Activated CD4-positive, alpha-beta T cell treated with anti-CD3 and anti-CD28 coated beads, Interleukin-2, amount 50 U/mL, for 48 hours (primary cell): ENCODE results near the gene C15orf39.

Experiments used
- DNase-seq, 2 experiments: peaks; one replicate each; pipeline ENCODE4 v3.0.0-alpha.2; 2020

The C15orf39 gene

DNA sequence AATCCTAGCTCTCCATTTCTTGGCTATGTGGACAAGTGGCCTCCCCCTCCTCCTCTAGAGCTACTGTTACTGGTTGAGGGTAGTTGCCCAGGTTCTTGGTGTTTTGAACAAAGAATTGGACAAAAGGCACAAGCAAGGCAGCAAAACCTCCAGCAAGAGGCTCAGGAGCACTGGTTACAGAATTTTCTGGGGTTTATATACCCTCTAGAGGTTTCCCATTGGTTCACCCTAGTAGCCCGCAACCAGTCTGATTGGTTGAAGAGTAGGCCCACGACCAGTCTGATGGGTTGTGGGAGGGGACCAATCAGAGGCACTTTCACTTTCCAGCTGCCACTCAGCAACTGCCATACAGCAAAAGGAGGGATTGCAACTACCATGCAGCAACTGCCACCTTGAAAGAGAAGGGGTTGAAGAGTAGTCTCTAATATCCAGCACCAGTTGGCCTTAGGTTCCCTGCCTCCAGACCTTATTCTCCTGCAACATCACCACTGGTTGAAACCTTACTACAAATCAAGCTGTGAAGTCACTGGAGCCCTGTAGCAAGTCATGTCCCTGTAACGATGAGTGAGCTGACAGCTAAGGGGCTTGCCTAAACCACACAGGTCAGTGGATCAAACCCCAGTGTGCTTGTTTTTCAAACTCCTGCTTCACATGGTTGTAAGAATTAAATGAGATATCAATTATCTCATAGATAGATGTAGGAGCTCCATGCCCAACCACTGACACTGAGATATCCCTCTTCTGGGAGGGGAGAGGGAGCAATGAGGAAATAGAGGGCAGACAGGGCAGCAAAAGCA, 2.9 kb upstream of the C15orf39 start:
- DNase-seq: no peak

DNA sequence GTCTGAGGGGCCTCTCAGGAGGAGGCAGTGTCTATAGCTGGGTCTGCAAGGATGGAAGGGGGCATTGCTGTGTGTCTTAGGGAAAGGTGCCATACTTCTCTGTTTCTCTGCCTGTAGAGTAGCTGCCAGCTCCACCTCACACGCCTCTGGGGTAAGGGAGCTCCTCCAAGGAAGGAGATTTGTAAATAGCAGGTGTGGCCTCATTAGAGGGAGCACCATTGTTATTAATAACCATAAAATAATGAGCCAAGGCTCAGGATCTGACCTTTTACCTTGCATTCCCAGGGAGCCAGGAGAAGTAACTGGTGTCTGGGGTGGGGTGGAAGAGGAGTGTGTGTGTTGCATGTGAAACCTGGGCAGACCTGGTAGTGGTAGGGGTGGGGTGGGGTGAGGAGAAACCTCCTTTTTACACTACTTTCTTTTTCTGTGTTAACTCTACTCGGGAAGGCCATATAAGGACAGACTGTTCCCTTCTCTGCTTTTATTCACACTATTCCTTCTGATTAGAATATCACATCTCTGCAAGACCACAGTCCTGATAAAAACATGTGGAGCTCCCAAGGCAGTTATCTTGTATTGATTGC, 2.2 kb upstream of the C15orf39 start:
- DNase-seq: no peak

DNA sequence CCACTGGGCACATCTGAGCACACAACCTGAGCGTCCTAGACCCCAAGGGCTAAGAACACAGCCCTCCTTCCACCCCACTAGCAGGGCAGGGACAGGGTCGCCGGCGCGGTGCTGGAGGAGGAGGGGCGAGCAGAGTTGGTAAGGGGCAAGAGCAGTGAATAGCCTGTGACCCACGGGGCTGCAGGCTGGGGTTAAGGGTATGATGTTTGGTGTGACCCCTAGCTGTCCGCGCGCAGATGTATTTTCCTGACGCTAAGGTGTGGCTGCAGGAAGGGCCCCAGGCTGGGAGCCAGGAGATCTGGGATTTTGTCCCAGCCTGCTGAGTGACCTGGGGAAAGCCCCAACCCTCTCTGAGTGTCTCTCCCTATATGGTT, 1.3 kb upstream of the C15orf39 start:
- DNase-seq: no peak

DNA sequence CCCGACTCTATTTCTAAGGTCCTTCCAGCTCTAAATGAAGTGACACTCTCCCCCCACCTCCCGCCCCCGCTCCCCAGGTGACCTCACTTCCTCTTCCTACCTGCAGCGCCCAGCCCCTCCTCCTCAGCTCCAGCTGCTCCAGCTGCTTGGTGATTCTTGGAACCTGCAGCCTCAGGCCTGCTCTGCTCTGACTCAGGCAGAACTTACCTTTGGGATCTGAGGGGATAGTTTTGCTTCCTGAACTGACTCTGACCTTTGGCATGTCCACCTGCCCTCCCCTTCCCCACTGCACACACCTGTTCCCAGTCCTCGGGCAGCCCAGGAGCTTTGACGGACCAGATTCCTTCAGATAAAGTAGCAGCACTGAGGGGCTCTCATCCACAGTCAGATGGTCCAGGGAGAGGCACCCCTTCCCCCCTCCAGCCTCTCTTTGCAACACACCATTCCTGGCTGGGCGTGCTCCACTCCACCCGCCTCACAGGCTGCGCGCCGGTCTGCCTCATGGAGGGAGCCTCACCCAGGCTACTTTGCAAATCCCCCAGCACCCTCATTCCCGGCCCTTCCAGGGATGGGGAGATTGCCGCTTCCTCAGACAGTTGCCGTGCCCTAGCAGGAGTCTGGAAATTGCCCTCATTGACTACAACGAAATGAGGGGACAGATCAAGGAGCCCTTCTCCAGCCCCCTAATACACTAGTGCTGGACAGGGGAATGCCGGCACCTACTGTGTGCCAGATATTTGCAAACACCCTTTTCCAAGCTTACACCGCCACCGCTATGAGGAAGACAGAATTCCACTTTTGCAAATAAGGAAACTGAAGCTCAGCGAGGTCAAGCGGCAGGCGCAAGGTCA, 692 bp upstream of the C15orf39 start:
- peak; percentile 51 to 54 for DNase-seq

DNA sequence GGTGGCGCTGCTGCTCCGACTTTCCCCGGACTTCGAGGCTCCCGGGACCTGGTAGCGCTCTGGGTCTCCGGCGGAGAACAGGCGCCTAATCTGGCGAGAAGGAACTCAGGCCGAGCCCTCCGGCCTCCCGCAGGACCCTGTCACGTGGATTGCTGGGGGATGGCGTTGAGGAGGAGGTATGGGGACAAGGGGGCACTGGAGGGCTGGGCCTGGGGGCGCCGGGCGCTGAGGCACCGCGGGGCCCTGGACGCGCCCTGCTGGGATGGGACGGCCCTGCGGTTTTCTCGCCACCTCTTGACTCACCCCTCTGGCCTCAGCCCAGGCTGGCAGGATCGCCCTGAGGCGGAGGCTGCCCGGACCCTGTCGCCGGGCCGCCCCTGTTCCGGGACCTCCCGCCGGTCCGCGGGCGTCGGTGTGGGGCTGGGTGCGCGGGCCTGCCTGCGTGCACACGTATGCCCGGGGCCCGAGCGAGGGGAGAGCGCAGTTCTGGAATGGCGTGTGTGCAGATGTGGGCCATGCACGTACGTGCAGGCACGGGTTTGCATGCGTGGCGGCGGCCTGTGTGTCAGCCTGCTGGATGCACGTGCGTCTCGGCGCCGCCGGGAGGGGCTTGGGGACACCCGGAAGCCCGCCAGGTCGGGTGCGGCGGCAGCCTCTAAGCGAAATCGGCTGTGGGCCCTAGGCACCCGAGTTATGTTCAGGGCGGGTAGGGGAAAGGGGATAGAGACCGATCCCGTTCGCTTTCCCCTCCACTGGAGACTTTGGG, 752 bp downstream of the C15orf39 start:
- DNase-seq: peak; percentile 85 to 87

DNA sequence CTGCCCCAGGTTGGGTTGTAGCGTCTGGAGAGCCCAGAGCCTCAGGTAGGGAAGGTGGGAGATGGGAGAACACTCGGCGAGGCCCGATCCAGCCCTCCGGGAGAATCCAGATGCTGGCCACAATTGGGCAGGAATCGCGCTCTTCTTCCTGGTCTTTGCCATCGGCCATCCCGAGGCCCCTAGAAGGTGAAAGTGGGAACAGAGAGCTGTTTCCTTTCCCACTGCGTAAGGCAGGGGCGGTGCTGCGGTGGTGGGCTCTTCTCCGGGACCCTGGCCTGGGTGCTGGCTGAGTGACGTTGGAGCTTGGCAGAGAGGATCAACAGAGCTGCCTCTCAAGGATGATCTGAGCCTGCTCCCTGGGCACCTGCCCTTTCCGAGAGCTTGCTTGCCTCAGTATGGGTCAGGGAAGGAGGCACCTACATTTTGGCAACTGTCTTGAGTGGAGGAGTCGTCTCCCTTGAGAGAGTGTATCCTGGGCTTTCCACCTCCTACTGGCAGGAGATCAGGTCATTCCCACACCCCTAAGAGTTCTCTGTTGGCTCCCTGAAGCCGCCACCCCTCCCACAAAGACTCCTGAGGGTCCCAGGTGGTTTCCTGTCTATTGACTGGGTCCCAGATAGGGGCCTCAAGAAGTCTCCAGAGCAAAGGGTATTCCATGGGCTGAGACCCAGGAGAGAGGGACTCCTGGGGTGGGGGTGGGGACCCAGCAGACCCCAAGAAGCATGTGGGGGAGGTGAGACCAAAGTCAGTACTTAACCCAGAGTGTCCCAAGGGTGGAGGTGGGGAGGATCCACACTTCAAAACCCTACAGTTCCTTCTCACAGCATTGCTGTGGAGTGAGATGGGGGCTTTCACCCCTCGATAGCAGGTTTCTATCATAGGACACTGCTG, 1.6 kb downstream of the C15orf39 start:
- peak in 1 of 2 experiments; percentile 23 for DNase-seq

DNA sequence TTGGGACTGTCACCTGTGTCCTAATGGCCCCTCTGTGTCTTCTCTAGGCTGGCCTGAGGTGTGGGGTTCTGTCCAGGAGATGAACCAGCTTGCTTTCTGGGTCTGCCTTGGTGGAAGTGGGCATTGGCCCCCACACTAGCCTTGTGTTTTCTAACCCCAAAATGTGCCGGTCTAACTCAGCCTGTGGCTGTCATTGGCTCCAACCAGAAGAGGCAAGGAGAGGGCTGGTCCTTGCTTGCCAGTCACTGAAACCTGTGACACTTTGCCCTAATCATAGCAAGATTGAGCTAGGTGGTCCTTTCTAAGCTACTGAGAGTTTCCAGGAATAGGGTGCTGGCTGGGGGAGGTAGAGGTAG, 2.2 kb downstream of the C15orf39 start:
- DNase-seq: peak; percentile 9 to 31

DNA sequence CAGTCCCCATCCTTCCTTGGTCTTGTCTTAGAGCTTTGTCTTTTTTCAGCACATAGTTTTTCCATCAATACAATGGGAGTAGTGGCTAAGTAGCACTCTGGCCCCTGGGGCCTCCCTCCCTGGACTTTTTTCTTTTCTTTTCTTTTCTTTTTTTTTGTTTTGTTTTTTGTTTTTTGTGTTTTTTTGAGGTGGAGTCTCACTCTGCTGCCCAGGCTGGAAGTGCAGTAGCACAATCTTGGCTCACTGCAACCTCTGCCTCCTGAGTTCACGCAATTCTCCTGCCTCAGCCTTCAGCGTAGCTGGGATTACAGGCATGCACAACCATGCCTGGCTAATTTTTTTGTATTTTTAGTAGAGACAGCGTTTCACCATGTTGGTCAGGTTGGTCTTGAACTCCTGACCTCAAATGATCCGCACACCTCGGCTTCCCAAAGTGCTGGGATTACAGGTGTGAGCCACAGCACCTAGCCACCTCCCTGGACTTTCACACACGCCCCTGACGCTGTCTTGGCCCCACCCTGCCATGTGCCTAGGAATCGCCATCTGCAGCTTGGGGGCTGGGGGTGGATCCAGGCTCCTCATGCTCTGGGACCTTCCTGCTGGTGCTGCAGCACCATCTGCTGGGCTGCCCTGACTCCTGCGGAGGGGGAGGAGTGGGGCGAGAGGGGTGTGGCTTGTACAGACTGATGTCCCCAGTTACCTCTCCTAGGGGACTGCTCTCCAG, 2.8 kb downstream of the C15orf39 start:
- peak; percentile 89 to 91 for DNase-seq

DNA sequence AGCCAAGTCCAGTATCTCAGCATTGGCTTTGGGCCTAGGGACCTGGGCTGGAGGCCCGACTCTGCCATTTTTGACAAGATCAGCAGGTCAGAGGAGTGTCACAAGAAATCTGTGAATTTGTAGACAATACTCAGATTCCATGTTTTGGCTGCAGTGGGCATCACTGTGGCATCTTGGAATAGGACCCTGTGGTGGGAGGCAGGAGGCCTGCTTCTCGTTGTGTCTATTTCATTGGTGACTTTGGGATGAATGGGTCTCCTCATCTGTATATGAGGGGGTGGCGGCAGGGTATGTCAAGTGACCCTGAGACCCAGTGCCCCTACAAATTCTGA, 3.3 kb downstream of the C15orf39 start:
- no peak for DNase-seq

DNA sequence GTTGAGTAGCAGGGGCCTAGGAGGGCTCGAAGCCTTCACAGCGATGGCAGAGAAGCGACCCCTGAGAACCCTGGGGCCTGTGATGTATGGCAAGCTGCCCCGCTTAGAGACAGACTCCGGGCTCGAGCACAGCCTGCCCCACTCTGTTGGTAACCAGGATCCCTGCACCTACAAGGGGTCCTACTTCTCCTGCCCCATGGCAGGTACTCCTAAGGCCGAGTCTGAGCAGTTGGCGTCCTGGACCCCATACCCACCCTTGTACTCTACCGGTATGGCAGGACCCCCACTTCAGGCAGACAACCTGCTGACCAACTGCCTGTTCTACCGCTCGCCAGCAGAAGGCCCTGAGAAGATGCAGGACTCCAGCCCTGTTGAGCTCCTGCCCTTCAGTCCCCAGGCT, 4.3 kb downstream of the C15orf39 start:
- DNase-seq: no peak

DNA sequence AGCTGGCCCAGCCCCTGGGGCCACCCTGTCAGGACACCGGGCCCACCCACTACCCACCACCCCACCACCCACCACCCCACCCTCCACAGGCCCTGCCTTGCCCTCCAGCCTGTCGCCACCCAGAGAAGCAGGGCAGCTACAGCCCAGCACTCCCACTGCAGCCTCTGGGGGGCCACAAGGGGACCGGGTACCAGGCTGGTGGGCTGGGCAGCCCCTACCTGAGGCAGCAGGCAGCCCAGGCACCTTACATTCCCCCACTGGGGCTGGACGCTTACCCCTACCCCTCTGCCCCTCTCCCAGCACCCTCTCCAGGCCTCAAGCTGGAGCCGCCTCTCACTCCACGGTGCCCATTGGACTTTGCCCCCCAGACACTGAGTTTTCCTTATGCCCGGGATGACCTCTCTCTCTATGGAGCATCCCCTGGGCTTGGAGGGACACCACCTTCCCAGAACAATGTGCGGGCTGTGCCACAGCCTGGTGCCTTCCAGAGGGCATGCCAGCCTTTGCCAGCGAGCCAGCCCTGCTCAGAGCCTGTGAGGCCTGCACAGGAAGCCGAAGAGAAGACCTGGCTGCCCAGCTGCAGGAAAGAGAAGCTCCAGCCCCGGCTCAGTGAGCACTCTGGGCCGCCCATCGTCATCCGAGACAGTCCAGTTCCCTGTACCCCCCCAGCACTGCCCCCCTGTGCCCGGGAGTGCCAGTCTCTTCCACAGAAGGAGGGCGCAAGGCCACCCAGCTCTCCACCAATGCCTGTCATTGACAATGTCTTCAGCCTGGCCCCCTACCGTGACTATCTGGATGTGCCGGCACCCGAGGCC, 5.3 kb downstream of the C15orf39 start:
- DNase-seq: no peak

DNA sequence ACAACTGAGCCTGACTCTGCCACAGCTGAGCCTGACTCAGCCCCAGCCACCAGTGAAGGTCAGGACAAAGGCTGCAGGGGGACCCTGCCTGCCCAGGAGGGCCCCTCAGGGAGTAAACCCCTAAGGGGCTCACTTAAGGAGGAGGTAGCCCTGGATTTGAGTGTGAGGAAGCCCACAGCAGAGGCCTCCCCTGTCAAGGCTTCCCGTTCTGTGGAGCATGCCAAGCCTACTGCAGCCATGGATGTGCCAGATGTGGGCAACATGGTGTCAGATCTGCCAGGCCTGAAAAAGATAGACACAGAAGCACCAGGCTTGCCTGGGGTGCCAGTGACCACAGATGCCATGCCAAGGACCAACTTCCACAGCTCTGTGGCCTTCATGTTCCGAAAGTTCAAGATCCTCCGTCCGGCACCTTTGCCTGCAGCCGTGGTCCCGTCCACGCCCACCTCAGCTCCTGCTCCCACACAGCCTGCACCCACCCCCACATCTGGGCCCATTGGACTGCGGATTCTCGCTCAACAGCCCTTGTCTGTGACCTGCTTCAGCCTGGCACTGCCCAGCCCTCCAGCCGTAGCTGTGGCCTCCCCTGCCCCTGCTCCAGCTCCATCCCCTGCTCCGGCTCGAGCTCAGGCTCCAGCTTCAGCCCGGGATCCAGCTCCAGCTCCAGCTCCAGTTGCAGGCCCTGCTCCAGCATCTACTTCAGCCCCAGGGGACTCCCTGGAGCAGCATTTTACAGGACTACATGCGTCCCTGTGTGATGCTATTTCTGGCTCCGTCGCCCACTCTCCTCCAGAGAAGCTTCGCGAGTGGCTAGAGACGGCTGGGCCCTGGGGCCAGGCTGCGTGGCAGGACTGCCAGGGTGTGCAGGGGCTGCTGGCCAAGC, 6.2 kb downstream of the C15orf39 start:
- no peak for DNase-seq

DNA sequence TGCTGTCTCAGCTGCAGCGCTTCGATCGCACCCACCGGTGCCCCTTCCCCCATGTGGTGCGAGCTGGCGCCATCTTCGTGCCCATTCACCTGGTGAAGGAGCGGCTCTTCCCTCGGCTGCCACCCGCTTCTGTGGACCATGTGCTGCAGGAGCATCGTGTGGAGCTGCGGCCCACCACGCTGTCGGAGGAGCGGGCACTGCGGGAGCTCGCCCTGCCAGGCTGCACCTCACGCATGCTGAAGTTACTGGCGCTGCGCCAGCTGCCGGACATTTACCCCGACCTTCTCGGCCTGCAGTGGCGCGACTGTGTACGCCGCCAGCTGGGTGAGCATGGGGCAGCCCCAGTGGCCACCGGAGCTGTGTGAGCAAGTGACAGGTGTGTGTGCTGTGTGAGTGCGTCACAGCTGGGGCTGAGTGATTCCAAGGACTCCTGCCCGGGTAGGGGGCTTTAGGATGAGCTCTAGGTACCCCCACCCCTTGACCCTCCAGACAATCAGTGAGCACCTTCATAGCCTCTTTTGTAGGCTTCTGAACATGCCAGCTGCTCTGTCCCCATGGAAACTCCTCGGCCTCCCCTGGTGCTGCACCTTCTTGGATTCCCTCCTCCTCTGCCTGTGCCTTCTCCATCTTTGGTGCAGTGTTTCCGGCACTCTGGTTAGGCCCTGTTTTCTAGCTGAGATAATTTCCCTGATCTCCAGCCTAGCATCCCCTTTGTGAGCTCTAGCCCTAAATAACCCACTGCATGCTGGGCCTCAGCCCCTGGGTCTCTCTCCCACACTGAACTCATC, 7.0 kb downstream of the C15orf39 start:
- no peak for DNase-seq

DNA sequence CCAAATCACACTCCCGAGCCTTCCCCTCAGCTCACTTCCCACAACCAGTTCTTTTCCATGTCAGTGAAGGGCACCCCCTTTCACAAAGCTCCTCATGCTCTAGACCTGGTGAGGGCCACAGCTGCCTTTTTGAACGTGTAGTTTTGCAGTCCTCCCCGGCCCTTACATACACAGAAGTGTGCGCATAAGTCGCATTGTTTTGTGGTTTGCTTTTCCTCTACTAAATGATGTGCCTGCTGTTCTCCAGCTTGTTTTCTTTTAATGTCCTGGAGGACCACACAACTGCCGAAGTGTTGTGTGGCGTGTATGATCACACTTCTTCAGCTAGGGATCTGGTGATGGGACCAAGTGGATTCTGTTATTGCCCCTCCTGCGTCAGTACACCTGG, 7.6 kb downstream of the C15orf39 start:
- no peak for DNase-seq

DNA sequence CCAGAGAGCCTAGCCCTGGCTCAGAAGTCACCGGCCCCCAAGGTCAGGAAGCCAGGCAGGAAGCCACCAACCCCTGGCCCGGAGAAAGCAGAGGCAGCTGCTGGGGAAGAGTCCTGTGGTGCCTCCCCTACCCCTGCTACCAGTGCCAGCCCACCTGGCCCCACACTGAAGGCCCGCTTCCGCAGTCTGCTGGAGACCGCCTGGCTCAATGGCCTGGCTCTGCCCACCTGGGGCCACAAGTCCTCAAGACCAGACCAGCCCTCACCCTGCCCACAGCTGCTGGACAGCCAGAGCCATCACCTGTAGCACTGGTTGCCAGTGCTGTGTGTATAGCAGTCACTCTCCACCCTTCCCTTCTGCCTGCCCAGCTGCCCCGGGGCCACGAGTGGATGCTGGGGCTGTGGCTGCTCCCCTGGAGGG, 9.1 kb downstream of the C15orf39 start:
- DNase-seq: no peak

DNA sequence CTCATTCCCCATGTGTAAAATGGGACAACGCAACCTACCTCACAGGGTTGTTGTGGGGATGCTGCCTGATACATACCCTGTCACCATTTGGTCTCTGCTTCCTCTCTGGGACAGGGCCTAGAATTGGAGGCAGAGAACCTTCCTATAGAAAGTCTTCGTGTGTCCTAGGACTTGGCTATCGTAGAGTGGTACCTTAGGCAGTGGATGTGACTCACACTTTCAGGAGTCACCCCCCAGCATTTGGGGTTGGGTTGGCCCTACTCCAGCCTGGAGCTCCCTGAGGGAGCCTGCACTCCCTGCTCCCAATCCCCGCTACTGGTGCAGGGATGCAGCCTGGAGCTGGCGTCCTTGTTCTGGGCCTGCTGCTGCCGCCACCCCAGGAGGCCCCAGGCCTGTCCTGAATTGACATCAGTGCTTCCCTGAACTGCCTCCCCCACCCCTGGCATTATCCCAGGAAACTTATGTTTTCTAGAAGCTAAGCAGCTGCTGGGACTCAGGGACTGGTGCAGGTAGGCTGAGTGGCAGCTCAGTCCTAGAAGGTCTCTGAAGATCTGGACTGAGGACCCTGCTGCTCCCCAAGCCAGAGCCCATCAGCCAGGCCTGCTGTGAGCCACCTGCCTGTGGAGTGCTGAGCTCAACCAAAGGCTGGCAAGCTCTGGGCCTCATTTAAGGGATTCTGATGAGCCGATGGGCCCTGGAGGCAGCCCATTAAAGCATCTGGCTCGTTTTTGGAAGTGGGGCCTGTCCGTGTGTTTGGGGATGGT, 9.9 kb downstream of the C15orf39 start:
- no peak for DNase-seq

DNA sequence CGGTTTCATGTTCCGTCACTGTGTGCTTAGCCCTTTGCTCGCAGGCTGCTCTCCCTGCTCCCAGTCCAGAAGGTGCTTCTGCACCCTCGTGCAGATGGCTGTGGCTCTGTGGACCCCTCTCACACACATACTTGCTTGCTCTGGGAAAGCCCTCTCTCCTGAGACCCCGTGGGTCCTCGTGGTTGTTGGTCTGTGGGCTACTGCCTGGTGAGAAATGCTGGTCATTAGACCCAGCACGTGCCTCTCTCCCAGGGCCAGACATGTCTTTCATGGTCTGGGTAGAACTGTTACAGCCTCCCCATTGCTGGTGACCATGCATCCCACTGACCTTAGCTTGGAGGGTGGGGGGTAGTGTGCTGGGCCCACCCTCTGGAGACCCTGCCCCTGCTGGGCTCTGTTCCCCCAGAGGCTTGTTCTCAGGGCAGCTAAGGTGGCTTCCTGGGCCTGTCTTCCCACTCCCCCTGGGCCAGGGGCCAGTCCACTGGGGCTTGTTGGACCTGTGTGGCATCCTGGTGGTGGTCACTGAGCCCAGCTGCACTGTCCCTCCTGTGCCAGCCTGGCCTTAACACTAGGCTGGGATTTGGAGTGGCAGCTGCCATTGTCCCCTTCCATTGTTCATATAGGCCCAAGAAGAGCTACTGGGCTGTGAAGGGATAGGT, 10.6 kb downstream of the C15orf39 start:
- no peak for DNase-seq
